Colonic mucosa (tissue), 4 donors: ENCODE measurements around the gene BICRAL. TPM values are rescaled to one million over a fixed set of nuclear protein-coding genes. Genes with fewer than 3 reads are reported as not detected.

ENCODE experiments used
- DNase-seq: peaks from one replicate; pipeline ENCODE4 v3.0.0-alpha.2; 2020
- H3K27ac ChIP-seq: fragments of 200-600 bp; one replicate; pipeline ENCODE4 v1.8.0; 2021
- H3K27me3 ChIP-seq: fragments of 200-600 bp; one replicate; pipeline ENCODE4 v1.8.0; 2021
- H3K36me3 ChIP-seq: fragments of 200-600 bp; one replicate; pipeline ENCODE4 v1.8.0; 2021
- H3K4me1 ChIP-seq: fragments of 200-600 bp; one replicate; pipeline ENCODE4 v1.8.0; 2021; ENCODE audit warnings: mild to moderate bottlenecking
- H3K4me3 ChIP-seq: fragments of 200-600 bp; one replicate; pipeline ENCODE4 v1.8.0; 2021
- H3K9ac ChIP-seq, 2 donors: one replicate each; pipeline ENCODE4 v1.7.0; 2013; ENCODE audit warnings: control low read depth in 2 of 2, low read depth in 2 of 2, low read length in 2 of 2
- H3K9me3 ChIP-seq: fragments of 200-600 bp; one replicate; pipeline ENCODE4 v1.8.0; 2021
- intact Hi-C: fragments of 100-400 bp; cut with DNase I; formaldehyde crosslinking; loops from one replicate; pipeline ENCODE4 v1.14.1; 2022
- total RNA-seq, 2 donors: library from RNA; stranded (reverse); fragmentation: NEBNext Ultra II Directional in 1 of 2; extraction: Animal tissue kit (Norgen Biotek cat#: 25700) in 1 of 2; gene quantifications; one replicate each; pipeline ENCODE4 v1.2.1, GENCODE V29; 2021
- TF ChIP-seq, protein P1 (sequence below): fragments of 200-600 bp; IDR thresholded peaks from one replicate; pipeline ENCODE4 v1.8.0; 2022; ENCODE audit warnings: antibody characterized with exemption, mild to moderate bottlenecking
- donor health status: healthy.
- donor health status: DM: no; HTN: no; CAD: no.
- donor health status: DM: no; HTN: no; CAD: no.

Gene BICRAL
- total RNA-seq, 2 donors from 2014 or later, result 11.5 to 15.3 TPM

DNA sequence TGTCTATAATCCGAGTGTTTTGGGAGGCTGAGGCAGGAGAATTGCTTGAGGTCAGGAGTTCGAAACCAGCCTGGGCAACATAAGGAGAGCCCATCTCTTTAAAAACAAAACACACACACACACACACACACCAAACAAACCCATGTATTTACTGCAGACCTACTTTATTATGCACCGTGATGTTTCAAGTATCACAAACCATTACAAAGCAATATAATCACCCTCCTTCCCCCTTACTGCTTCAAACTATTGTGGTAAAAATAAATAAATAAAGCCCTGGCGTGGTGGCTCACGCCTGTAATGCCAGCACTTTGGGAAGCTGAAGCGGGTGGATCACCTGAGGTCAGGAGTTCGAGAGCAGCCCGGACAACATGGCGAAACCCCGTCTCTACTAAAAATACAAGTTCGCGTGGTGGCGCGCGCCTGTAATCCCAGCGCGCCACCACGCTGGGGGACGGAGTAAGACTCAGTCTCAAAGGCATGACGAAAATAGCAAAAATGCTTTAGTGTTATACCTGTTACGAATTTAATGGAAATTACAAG is 37.4 kb upstream of the BICRAL start:
- H3K27me3 ChIP-seq, result no peaks in the 10 kb centered on the region
- intact Hi-C loops, result no loop called here
- H3K27ac ChIP-seq, result no peak overlapping the region
- H3K4me1 ChIP-seq, result peaks cover 5% of the 10 kb centered on the region
- peak overlapping the region; percentile 61 for H3K4me3 ChIP-seq
- no peaks in the 10 kb centered on the region for H3K36me3 ChIP-seq
- TF ChIP-seq, protein P1, sequence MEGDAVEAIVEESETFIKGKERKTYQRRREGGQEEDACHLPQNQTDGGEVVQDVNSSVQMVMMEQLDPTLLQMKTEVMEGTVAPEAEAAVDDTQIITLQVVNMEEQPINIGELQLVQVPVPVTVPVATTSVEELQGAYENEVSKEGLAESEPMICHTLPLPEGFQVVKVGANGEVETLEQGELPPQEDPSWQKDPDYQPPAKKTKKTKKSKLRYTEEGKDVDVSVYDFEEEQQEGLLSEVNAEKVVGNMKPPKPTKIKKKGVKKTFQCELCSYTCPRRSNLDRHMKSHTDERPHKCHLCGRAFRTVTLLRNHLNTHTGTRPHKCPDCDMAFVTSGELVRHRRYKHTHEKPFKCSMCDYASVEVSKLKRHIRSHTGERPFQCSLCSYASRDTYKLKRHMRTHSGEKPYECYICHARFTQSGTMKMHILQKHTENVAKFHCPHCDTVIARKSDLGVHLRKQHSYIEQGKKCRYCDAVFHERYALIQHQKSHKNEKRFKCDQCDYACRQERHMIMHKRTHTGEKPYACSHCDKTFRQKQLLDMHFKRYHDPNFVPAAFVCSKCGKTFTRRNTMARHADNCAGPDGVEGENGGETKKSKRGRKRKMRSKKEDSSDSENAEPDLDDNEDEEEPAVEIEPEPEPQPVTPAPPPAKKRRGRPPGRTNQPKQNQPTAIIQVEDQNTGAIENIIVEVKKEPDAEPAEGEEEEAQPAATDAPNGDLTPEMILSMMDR, result no peak
- no peaks in the 10 kb centered on the region for H3K9me3 ChIP-seq
- H3K9ac ChIP-seq, result peak overlapping the region; percentile 91 to 95
- DNase-seq, result no peak

DNA sequence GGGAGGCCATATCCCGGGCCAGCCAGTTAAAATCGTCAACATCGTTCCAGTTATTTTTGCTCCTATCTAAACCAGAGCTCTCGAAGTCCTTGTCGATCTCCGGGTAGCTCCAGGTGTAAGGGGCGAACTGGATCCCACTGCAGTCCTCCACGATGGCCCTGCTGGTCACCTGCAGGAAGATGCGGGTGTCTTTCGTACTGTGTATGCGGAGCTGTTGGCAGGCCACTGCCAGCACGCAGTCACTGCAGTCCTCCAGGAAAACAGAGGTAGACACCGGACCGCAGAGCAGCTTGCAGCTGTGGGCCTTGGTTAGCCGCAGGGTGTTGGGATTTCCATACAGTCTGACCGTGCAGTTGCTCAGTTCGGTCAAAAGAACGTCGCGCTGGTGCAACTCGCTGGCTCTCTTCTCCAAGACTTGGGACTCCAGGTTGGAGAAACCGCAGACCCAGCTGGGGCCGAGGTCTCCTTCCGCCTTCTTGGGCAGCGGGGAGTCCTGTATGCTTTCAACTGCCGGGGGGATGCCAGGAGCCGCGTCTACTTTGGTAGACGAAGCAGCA is 36.7 kb upstream of the BICRAL start:
- peak overlapping the region; percentile 61 for H3K4me3 ChIP-seq
- H3K9me3 ChIP-seq, result no peaks in the 10 kb centered on the region
- H3K27me3 ChIP-seq, result no peaks in the 10 kb centered on the region
- peak; percentile 29 for DNase-seq
- H3K36me3 ChIP-seq, result no peaks in the 10 kb centered on the region
- H3K9ac ChIP-seq, result peak overlapping the region; percentile 91 to 95
- peaks cover 5% of the 10 kb centered on the region for H3K4me1 ChIP-seq
- TF ChIP-seq, protein P1, result no peak
- intact Hi-C loops, result loop anchor here (5.0 kb wide), 1 partner anchor 42 kb away; no protein-coding TSS in a partner anchor
- peak overlapping the region; percentile 87 for H3K27ac ChIP-seq

DNA sequence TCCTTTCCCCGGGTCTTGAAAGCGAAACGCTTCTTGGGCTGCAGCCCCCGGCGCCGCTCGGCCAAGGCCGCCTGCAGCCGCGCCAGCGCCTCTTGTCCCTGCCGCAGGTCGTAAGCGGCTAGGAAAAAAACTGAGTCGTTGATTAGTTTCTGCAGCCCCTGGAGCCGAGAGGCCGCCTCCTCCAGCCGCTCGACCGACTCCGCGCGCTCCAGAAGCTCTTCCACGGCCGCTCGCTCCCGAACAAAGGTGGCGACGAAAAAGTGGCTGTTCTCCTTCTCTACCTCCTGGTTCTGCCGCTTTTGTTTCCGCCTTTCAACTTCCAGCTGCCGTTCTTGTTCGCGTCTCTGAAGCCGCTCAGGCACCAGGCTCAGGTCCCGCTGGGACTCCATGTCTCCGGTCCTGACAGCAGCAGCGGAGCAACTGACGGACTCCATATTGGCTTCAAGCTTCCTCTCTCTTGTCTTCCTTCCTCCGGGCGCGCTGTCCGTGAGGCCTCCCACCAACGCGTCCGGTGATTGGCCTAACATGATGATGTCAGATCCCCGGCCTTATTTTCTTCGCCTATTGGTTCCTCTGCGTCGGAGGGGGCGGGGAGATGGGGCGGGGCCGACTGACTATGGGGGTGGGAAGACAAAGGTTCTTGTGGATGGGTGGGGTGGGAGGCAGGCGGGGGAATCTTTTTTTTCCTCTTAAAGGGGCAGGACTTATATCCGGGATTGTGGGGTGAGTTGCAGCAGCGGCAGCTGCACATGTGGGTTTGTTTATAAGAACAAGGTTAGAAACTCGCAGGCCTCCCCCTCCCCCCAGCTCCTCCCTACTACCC is 36.0 kb upstream of the BICRAL start, which contains the start of gene TBCC:
TBCC (minus strand) TSS at position 464 of the 823 bp plus-strand sequence; CDS start at position 434, 30 bp downstream.
- Histone ChIP-seq H3K4me1 (peaks cover 5% of the 10 kb centered on the region), H3K9ac (peak within 1 kb of the TSS; percentile 91 to 95), H3K9me3 (no peaks in the 10 kb centered on the region), H3K4me3 (peak within 1 kb of the TSS; percentile 61), H3K27ac (peak within 1 kb of the TSS; percentile 96), H3K27me3 (no peaks in the 10 kb centered on the region), H3K36me3 (no peaks in the 10 kb centered on the region)
- TF ChIP-seq, protein P1, result no peak
- DNase-seq, result peak; percentile 98
- intact Hi-C loops, result loop anchor here (5.0 kb wide), 1 partner anchor 41 kb away; no protein-coding TSS in a partner anchor

DNA sequence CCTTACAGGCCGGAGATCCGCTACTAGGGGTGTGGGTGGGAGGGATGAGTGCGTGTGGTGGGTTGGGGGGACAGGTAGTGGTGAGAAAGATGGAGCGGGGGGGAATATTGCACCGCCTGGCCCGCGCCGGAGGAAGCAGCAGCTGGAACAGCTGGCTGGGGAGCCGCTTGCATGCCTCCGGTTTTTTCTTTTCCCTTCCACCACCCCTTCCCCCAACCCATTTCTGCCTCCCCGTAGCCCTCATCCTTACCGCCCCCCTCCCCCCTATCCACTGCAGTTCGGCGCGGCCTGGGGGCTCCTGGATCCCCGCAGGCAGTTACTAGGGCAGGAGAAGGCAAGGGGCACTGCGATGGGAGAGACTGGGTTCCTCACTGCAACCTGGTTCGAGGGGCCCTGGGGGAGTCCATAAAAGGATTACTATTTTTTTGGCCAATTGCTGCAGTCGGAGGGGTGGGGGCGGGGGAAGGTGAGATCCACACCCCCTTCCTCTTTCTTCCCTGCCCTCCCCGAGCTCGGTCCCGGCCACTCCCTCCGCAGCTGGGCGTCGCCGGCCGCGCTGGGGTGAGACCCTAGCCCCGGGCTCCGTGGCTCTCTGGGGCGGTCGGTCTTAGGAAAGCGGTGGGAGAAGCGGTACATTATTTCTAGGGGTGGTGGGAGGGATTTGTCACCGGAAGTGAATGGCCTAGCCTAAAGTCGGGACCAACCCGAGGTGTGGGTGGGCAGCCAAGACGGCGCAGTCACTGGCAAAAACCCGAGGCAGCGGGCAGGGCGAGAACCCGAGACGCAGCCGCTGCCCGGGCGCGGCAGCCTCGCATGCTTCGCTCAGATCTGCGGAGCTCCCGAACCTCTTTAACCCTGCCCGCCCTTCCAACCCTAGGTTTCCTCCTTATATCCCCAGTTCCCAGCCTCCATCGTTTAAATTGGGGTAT is 35.1 kb upstream of the BICRAL start:
- H3K4me1 ChIP-seq, result peaks cover 5% of the 10 kb centered on the region
- H3K27me3 ChIP-seq, result no peaks in the 10 kb centered on the region
- DNase-seq, result peak; percentile 83
- intact Hi-C loops, result loop anchor here (5.0 kb wide), 1 partner anchor 41 kb away; no protein-coding TSS in a partner anchor
- peak overlapping the region; percentile 54 for H3K4me3 ChIP-seq
- no peaks in the 10 kb centered on the region for H3K9me3 ChIP-seq
- TF ChIP-seq, protein P1, result no peak
- no peaks in the 10 kb centered on the region for H3K36me3 ChIP-seq
- H3K27ac ChIP-seq, result peak overlapping the region; percentile 96
- peak overlapping the region; percentile 68 to 95 for H3K9ac ChIP-seq
